GM12878 (cell line): Measurements from ENCODE around the gene GSC2. TPM values are rescaled to one million over a fixed set of nuclear protein-coding genes. Genes with fewer than 3 reads are reported as not detected.

ENCODE experiments used
- ATAC-seq: fragments of 200-7000 bp; cut with Tn5 transposase; 3 replicates; pipeline ENCODE4 v1.9.1; 2020; ENCODE audit warnings: mild to moderate bottlenecking, moderate library complexity
- BruUV-seq: library from RNA; stranded (reverse); fragments of 400-500 nt; replicated peaks from 2 replicates; lab custom pipeline; 2021; lab: Mats Ljungman, UMichigan
- CTCF ChIA-PET: fragments of 300-600 bp; sonication (Branson Sonifier 250); formaldehyde crosslinking; extraction: SDS; loops from one replicate; lab custom pipeline; 2021; ENCODE audit warnings: inconsistent platforms; lab: Yijun Ruan, JAX
- POLR2A ChIA-PET: fragments of 350-600 bp; formaldehyde crosslinking; extraction: SDS; loops from one replicate; lab custom pipeline; 2021; ENCODE audit warnings: inconsistent platforms; lab: Charles Lee
- RAD21 ChIA-PET: fragments of 300-600 bp; sonication (Branson Sonifier 250); formaldehyde crosslinking; loops from one replicate; lab custom pipeline; 2023; ENCODE audit warnings: antibody characterized with exemption; ENCODE audit not compliant: unreplicated experiment; lab: Charles Lee
- SMC1A ChIA-PET: fragments of 300-600 bp; sonication (Branson Sonifier 250); formaldehyde crosslinking; loops from one replicate; lab custom pipeline; 2023; ENCODE audit not compliant: unreplicated experiment, uncharacterized antibody; lab: Charles Lee
- DNase-seq: peaks from one replicate; pipeline ENCODE4 v3.0.0-alpha.2; 2011; ENCODE audit warnings: low read depth, low spot score
- FAIRE-seq: peaks from 3 replicates; lab custom pipeline; 2011; peaks lifted over from hg19 to GRCh38; lab: Jason Lieb, UNC
- H2AFZ ChIP-seq: 2 replicates; pipeline ENCODE4 v1.6.0; 2011; ENCODE audit warnings: low read depth, low read length, control low read depth; ENCODE audit not compliant: control insufficient read depth
- H3K27ac ChIP-seq: 2 replicates; pipeline ENCODE4 v1.5.1; 2011; ENCODE audit warnings: control low read depth; ENCODE audit not compliant: control insufficient read depth, insufficient read depth
- H3K27me3 ChIP-seq, 2 experiments: replicated peaks in 1 of 2; 2 replicates each; pipeline versions ENCODE4 v1.6.0 to v1.6.1; 2011; ENCODE audit warnings: low read length in 1 of 2; ENCODE audit not compliant: control insufficient read depth in 2 of 2, insufficient read depth in 2 of 2
- H3K36me3 ChIP-seq, 2 experiments: 2 replicates each; pipeline ENCODE4 v1.5.1; 2011; ENCODE audit warnings: low read length in 1 of 2; ENCODE audit not compliant: control insufficient read depth in 2 of 2, insufficient read depth in 2 of 2
- H3K4me1 ChIP-seq: 2 replicates; pipeline ENCODE4 v1.6.1; 2011; ENCODE audit warnings: mild to moderate bottlenecking, low read length, moderate library complexity, mixed read lengths; ENCODE audit not compliant: control insufficient read depth, insufficient read depth
- H3K4me2 ChIP-seq: 2 replicates; pipeline ENCODE4 v1.6.0; 2011; ENCODE audit warnings: control low read depth; ENCODE audit not compliant: control insufficient read depth, insufficient read depth
- H3K4me3 ChIP-seq: fragments of 200-600 bp; sonication (generic); 2 replicates; pipeline ENCODE4 v1.5.1; 2016
- H3K79me2 ChIP-seq: 2 replicates; pipeline ENCODE4 v1.6.0; 2011; ENCODE audit warnings: low read length; ENCODE audit not compliant: control insufficient read depth, insufficient read depth
- H3K9ac ChIP-seq: 2 replicates; pipeline ENCODE4 v1.8.0; 2011; ENCODE audit warnings: low read length, control low read depth, mixed read lengths; ENCODE audit not compliant: control insufficient read depth, insufficient read depth
- H3K9me3 ChIP-seq: replicated peaks from 3 replicates; pipeline ENCODE4 v1.5.1; 2011; ENCODE audit warnings: mild to moderate bottlenecking, low read length; ENCODE audit not compliant: control insufficient read depth, insufficient read depth
- H4K20me1 ChIP-seq: 2 replicates; pipeline ENCODE4 v1.6.0; 2011; ENCODE audit not compliant: control insufficient read depth, insufficient read depth
- CBFB ChIP-seq: IDR thresholded peaks from 2 replicates; pipeline ENCODE4 v1.6.1; 2016; ENCODE audit warnings: antibody characterized with exemption, low read depth
- GABPA ChIP-seq: IDR thresholded peaks from 2 replicates; pipeline ENCODE4 v1.6.1; 2014; ENCODE audit warnings: antibody characterized with exemption, low read depth, mild to moderate bottlenecking, inconsistent platforms
- KLF5 ChIP-seq: fragments of 450-650 bp; IDR thresholded peaks from 2 replicates; pipeline ENCODE4 v1.6.1; 2014; ENCODE audit warnings: mild to moderate bottlenecking; ENCODE audit not compliant: partially characterized antibody
- NFIC ChIP-seq: IDR thresholded peaks from 2 replicates; pipeline ENCODE4 v1.6.1; 2012; ENCODE audit warnings: low read depth, mild to moderate bottlenecking, inconsistent platforms, low read length, moderate library complexity
- NFYB ChIP-seq: IDR thresholded peaks from 2 replicates; pipeline ENCODE4 v1.6.1; 2011; ENCODE audit warnings: low read depth, mild to moderate bottlenecking, low read length, improper control_type of control experiment, moderate library complexity; ENCODE audit not compliant: insufficient read depth
- PML ChIP-seq: IDR thresholded peaks from 2 replicates; pipeline ENCODE4 v1.6.1; 2012; ENCODE audit warnings: low read length, inconsistent platforms
- RUNX3 ChIP-seq: IDR thresholded peaks from 2 replicates; pipeline ENCODE4 v1.6.1; 2012; ENCODE audit warnings: low read length, inconsistent platforms
- SIN3A ChIP-seq: IDR thresholded peaks from 2 replicates; pipeline ENCODE4 v1.6.1; 2012; ENCODE audit warnings: low read depth, low read length, improper control_type of control experiment
- TCF3 ChIP-seq: IDR thresholded peaks from 2 replicates; pipeline ENCODE4 v1.6.1; 2012; ENCODE audit warnings: low read depth, mild to moderate bottlenecking, low read length, borderline replicate concordance; ENCODE audit not compliant: insufficient read depth
- WRNIP1 ChIP-seq: IDR thresholded peaks from 2 replicates; pipeline ENCODE4 v1.6.1; 2011; ENCODE audit warnings: low read depth, low read length, improper control_type of control experiment, borderline replicate concordance
- ZNF274 ChIP-seq: IDR thresholded peaks from one replicate; pipeline ENCODE4 v1.8.0; 2011; ENCODE audit not compliant: insufficient read length, insufficient read depth
- ZZZ3 ChIP-seq: IDR thresholded peaks from 2 replicates; pipeline ENCODE4 v1.6.1; 2011; ENCODE audit warnings: low read depth; ENCODE audit not compliant: control insufficient read depth, insufficient read length
- WGBS: methylation state at CpG from one replicate; pipeline ENCODE4 v1.1.6; 2016; ENCODE audit warnings: low lambda C conversion rate; ENCODE audit not compliant: insufficient replicate concordance, insufficient coverage; ENCODE audit errors: missing lambda C conversion rate; 5-methylcytosine and 5-hydroxymethylcytosine counted together
- in situ Hi-C: fragments of 300-500 bp; cut with MboI; formaldehyde crosslinking; loops from 9 replicates; pipeline ENCODE4 v1.14.3; 2018; ENCODE audit warnings: mixed read lengths
- intact Hi-C: fragments of 100-400 bp; cut with micrococcal nuclease; formaldehyde crosslinking; loops from one replicate; pipeline ENCODE4 v1.14.2; 2022; ENCODE audit not compliant: unreplicated experiment
- polyA plus RNA-seq, 11 experiments: library from polyadenylated mRNA; depleted of rRNA in 4 of 11; unstranded in 6 of 11; stranded (reverse) in 5 of 11; fragments of >200 nt; fragmentation: Nextera tagmentation in 4 of 11; fragmentation: Illumina TruSeq in 1 of 11; extraction: Ambion mirVana in 4 of 11; extraction: Trizol in 1 of 11; gene quantifications; 1 replicate in 1 of 11; 2 replicates in 10 of 11; pipeline versions ENCODE4 v1.2.1 to v1.2.3, GENCODE V29; 2011 to 2016; ENCODE audit warnings: inconsistent platforms in 2 of 11, missing spikeins in 2 of 11, low read depth in 1 of 11
- total RNA-seq, 4 experiments: library from RNA; depleted of rRNA in 3 of 4; stranded (reverse); fragments of >200 nt in 3 of 4; fragmentation: Illumina TruSeq in 1 of 4; extraction: Trizol in 1 of 4; gene quantifications; 2 replicates each; pipeline versions ENCODE4 v1.2.1 to v1.2.3, GENCODE V29; 2013 to 2021
- TF ChIP-seq, protein P1 (sequence below): IDR thresholded peaks from 2 replicates; pipeline ENCODE4 v1.6.1; 2012; ENCODE audit warnings: low read length, inconsistent platforms
- TF ChIP-seq, protein P2 (sequence below): fragments of 450-650 bp; IDR thresholded peaks from 2 replicates; pipeline ENCODE4 v1.6.1; 2016; ENCODE audit warnings: mild to moderate bottlenecking
- TF ChIP-seq, protein P3 (sequence below): IDR thresholded peaks from 2 replicates; pipeline ENCODE4 v1.6.1; 2011; ENCODE audit warnings: low read depth, mild to moderate bottlenecking, low read length, moderate library complexity, borderline replicate concordance; ENCODE audit errors: extremely low read depth

The GSC2 gene
- total and polyA plus RNA-seq, 10 of the 15 experiments (the other 5 are each of a cell fraction or from before 2014, with no cell fraction given): not detected

DNA sequence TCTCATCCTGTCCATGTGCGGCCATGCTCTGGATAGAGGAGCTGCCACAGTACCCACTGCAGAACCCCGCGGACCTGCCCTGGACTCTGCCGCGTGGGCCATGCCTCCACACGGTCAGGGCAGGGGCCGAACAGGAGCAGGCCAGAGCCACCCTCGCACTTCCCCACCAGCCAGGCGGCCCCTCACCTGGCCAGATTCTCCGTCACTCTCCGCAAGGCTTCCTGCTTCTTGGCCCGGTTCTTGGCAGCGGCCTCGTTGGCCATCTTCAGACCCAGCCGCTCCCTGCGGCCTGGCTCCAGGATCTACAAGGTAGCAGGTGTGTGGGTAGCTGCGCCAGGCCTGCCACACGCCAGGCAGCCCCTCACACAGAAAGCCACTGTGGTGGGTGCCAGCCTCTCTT is 15.2 kb downstream of the GSC2 start:
- 97% methylated on average over 18 of the region's 18 CpGs for WGBS
- POLR2A ChIA-PET: no interaction called here
- CTCF ChIA-PET: no interaction called here

DNA sequence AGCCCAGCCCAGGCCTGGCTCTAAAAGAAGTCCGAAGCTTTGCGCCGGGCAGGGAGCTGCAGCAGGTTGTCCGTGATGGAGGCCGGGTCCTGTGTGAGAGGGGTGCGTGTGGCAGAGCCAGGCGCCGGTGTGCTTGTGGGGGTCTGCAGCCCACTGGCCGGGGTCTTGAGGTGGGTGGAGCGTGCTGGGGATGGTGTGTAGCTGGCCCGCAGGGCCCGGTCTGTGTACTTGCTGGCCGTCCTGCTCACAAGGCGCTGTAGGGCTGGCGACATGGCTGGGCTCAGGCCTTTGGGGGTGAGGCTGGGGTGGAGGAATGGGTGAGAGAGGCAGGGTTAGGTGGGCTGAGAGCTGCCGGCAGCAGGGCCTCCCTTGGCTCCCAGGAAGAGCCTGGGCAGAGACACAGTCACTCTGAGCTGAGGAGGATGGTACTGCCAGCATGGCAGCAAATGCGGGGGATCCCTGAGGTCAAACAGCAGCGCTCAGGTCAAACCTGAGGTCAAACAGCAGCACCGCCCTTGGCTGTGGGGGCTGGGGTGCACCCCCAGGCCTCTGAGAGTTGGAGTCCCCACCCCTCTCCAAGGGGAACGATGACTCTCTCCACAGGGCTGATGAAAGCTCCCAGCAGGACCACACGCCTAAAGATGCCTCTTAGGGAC is 15.8 kb downstream of the GSC2 start:
- Histone ChIP-seq H3K9me3 (no peaks in the 10 kb centered on the region), H3K4me3 (no peak overlapping the region), H3K4me2 (no peak overlapping the region), H2AFZ (no peak overlapping the region), H3K36me3 (peaks cover 5 to 14% of the 10 kb centered on the region in 2 experiments), H4K20me1 (no peaks in the 10 kb centered on the region), H3K27ac (no peak overlapping the region), H3K27me3 (no peaks in the 10 kb centered on the region), H3K79me2 (no peaks in the 10 kb centered on the region), H3K9ac (no peak overlapping the region), H3K4me1 (no peaks in the 10 kb centered on the region)
- intact Hi-C loops (no loop called here), in situ Hi-C loops (no loop called here)
- RAD21 ChIA-PET: no interaction called here
- POLR2A ChIA-PET: no interaction called here
- SMC1A ChIA-PET: no interaction called here
- BruUV-seq: no TSS peak
- CTCF ChIA-PET: interaction anchor here (2.3 kb wide), 1 partner anchor 11 kb away, joined by 6 read pairs; the partner anchor contains the start of gene ESS2
- ATAC-seq (no peak), DNase-seq (no peak), FAIRE-seq (no peak)
- 95% methylated on average over 21 of the region's 21 CpGs for WGBS
- TF ChIP-seq KLF5 (no peak), WRNIP1 (no peak), ZNF274 (no peak), GABPA (no peak), TCF3 (no peak), PML (no peak), NFIC (no peak), RUNX3 (no peak), ZZZ3 (no peak)
- TF ChIP-seq, protein P1, sequence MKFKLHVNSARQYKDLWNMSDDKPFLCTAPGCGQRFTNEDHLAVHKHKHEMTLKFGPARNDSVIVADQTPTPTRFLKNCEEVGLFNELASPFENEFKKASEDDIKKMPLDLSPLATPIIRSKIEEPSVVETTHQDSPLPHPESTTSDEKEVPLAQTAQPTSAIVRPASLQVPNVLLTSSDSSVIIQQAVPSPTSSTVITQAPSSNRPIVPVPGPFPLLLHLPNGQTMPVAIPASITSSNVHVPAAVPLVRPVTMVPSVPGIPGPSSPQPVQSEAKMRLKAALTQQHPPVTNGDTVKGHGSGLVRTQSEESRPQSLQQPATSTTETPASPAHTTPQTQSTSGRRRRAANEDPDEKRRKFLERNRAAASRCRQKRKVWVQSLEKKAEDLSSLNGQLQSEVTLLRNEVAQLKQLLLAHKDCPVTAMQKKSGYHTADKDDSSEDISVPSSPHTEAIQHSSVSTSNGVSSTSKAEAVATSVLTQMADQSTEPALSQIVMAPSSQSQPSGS: no peak
- TF ChIP-seq, protein P2, sequence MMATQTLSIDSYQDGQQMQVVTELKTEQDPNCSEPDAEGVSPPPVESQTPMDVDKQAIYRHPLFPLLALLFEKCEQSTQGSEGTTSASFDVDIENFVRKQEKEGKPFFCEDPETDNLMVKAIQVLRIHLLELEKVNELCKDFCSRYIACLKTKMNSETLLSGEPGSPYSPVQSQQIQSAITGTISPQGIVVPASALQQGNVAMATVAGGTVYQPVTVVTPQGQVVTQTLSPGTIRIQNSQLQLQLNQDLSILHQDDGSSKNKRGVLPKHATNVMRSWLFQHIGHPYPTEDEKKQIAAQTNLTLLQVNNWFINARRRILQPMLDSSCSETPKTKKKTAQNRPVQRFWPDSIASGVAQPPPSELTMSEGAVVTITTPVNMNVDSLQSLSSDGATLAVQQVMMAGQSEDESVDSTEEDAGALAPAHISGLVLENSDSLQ: no peak
- TF ChIP-seq, protein P3, sequence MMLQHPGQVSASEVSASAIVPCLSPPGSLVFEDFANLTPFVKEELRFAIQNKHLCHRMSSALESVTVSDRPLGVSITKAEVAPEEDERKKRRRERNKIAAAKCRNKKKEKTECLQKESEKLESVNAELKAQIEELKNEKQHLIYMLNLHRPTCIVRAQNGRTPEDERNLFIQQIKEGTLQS: no peak

More for the DNA sequence above, 15.2 kb downstream of the GSC2 start:
- Histone ChIP-seq H2AFZ (no peak overlapping the region), H3K4me3 (no peak overlapping the region), H3K27ac (no peak overlapping the region), H3K9me3 (no peaks in the 10 kb centered on the region), H3K4me2 (no peak overlapping the region), H3K4me1 (no peaks in the 10 kb centered on the region), H4K20me1 (no peaks in the 10 kb centered on the region), H3K27me3 (no peaks in the 10 kb centered on the region), H3K79me2 (no peaks in the 10 kb centered on the region), H3K9ac (no peak overlapping the region), H3K36me3 (peaks cover 9 to 15% of the 10 kb centered on the region in 2 experiments)
- TF ChIP-seq SIN3A (no peak), CBFB (no peak), NFYB (no peak), PML (no peak)
- RAD21 ChIA-PET: no interaction called here
- intact Hi-C loops: no loop called here
- no peak for ATAC-seq
- no peak for DNase-seq
- no TSS peak for BruUV-seq
- SMC1A ChIA-PET: no interaction called here
- in situ Hi-C loops: no loop called here
- no peak for FAIRE-seq
